Mammary epithelial cell (primary cell): ENCODE data around the gene BTRC.

Source experiments
- CTCF ChIP-seq, 2 donors: IDR thresholded peaks in 1 of 2; conservative IDR thresholded peaks in 1 of 2; 2 replicates each; pipeline ENCODE4 v1.5.1; 2011 to 2012; ENCODE audit warnings: inconsistent platforms in 2 of 2, low read length in 2 of 2, mild to moderate bottlenecking in 2 of 2, control low read depth in 1 of 2, low read depth in 1 of 2; ENCODE audit not compliant: insufficient read depth in 1 of 2; ENCODE audit errors: extremely low read depth in 1 of 2
- EZH2 ChIP-seq: IDR thresholded peaks from 2 replicates; pipeline ENCODE4 v1.6.1; 2012; ENCODE audit warnings: low read length, inconsistent platforms, borderline replicate concordance

- TF ChIP-seq CTCF (conservative IDR thresholded peaks at IDR 0.05 in 1 of 2, IDR thresholded peaks at IDR 0.05 in 1 of 2; ENCODE audit: extremely low read depth in 1 of 2, insufficient read depth in 1 of 2, low read depth in 1 of 2, low read length in 2 of 2), result no peak
- no peak for TF ChIP-seq EZH2
Measured at GRCh38 chr10:101562231-101562630, 208.3 kb downstream of the BTRC start.
